Left kidney (tissue), 2 donors: ENCODE results near the gene TARBP1. TPM values are rescaled to one million over a fixed set of nuclear protein-coding genes. Genes with fewer than 3 reads are reported as not detected.
A peak's percentile ranks its signal among the peaks of the same experiment; 100 is the strongest.
"Not testable (repeated sequence)": the region's sequence is repeated elsewhere in the genome, so short reads cannot be mapped to it uniquely, and the experiment has no call there.

Source experiments
- DNase-seq: peaks from one replicate; pipeline ENCODE4 v3.0.0-alpha.2; 2013
- polyA plus RNA-seq: library from polyadenylated mRNA; unstranded; fragments of 120-200 nt; gene quantifications from one replicate; pipeline ENCODE4 v1.2.1, GENCODE V29; 2013; ENCODE audit not compliant: insufficient read length

Gene TARBP1
- polyA plus RNA-seq, 1 donor = 123 TPM

- DNase-seq = no peak
Measured at GRCh38 chr1:234438579-234438978, 40.4 kb downstream of the TARBP1 start.

DNA sequence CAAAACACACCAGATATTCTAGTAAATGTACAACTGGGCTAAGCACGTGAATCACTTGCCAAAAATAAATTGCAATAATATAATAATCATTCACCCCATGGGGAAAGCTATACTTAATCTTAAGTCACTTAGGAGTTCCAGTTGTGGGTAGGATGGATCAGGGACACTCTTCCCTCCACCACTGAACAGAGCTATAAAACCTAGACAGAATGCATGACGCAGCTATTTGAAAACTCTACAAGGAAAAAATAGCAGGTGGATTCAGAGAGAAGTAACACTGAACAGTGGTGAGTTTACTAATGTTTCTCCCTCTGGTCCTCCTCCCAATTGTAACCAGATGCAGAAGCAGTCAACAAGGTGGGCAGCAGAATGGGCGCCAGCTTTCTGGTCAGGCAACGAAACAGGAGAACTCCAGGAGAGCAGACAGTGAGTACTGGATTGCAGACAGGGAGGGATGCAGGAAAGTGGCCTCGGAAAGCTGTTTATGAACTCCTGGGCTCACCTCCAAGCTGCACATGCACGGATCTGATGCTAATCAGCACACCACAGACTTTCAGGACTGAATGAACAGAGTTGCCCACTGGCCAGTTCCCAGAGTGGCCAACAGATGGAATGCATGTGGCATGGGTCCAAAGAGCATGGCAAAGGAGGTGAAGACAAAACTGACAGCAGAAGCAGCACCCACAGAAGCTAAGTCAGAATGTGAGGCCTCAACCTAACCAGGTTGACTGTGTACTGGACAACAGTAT, 41.4 kb downstream of the TARBP1 start:
- DNase-seq = no peak

DNA sequence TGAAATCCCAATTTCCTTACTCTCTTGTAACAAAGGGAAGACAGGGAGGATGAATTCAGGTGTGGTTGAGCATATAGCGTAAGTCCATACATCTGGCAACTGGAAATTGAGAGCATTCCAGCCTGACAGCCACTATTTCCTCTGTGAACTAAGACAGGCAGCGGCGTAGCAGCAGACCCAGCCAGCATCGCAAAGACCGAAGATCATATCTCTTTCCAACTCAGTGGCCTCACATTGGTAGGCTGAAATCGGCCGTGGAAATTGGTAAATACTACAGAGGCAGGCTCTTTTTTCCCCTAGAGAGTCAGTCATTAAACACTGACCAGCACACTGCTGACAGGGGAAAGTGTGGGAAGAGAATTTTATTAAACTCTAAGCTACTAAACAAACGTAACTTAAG, 43.4 kb downstream of the TARBP1 start:
- peak; percentile 3 for DNase-seq

GRCh38 chr1:234434706-234435105, 44.3 kb downstream of the TARBP1 start:
- no peak for DNase-seq

GRCh38 chr1:234433563-234434285, 45.3 kb downstream of the TARBP1 start:
- peak; percentile 2 for DNase-seq

GRCh38 chr1:234431255-234431654, 47.7 kb downstream of the TARBP1 start:
- DNase-seq = no peak

DNA sequence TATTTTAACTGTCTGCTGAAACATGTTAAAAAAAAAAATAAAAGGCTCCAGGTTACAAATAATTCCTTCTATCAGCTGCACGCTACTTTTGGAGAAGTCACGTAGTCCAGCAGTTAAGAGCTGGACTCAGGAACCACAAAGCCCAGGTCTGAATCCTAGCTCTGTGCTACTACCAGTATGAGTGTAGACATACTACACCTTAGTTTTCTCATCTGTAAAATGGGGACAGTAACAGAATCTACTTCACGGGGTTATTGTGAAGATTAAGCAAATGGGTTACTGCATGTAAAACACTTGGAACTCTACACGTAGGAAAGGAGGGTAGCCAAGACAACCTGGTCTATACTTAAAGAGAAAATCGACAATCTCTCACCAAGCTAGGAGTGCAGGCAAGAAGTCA, 48.3 kb downstream of the TARBP1 start:
- no peak for DNase-seq

DNA sequence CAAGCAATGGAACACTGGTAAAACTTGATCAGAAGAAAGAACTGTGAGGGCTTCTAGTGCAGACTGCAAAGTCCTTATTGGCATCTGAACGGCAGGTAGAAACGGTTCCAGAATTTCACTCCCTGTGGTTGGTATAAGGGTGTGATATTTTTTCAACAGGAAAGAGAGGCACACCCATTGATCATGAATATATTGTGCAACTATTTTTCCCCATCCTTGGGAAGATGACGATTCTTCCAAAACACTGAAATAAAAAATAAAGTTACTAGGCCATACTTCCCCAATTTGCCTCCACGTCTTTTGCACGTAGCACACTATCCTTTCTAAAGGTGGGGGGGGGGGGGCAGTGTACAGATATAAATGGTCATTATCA, 49.6 kb downstream of the TARBP1 start:
- DNase-seq = no peak

- no peak for DNase-seq
Measured at GRCh38 chr1:234427950-234428646, 50.9 kb downstream of the TARBP1 start.

DNA sequence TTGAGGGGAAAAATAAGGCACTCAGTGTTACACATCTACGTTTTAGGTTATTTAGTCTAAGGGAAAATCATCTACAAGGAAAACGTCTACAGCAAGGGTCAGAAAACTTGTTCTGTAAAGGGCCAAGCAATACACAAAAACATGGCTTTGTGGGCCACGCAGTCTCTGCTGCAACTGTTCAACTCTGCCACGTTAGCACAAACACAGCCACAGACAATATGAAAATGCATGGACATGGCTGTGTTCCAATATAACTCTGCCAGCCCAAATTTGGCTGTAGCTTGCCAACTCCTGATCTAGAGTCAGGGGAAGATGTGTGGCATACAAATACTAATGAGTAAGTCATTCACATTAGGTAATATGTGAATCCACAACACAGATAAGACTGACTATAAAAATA, 65.0 kb downstream of the TARBP1 start:
- DNase-seq = no peak

DNA sequence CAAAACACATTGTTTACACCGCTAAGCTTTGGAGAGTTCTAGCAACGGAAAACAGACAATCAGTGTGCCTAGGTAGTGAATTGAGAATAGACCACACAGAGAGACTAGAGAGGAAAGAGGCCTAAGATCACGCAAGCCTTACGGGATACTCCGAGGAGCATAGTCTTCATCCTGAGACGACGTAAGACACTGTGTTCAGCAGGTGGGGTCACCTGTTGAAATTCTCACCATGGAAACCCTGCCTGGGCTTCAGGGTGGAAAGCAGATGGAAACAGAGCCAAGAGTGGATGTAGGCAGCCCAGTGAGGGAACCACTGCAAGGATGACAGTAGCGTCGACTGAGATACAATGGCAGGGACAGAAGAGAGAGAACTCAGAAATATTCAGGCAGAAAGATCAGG, 65.5 kb downstream of the TARBP1 start:
- no peak for DNase-seq

DNA sequence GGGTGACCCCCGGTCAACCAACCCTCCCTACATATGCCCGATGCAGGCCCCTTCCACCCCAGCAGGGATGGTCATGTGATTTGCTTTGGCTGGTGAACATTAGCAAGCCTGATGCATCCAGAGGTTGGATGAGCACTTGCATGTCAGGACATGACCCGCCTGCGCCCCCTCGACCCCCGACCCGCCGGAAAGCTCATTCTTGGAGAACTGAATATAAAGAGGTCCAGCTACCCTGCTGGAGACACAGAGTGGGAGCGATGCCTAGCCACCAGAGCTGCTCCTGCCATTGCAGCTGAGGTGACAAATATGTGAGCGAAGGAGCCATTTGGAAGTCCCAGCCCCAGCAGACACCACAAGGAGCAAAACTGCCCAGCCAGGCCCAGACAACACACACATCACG, 66.1 kb downstream of the TARBP1 start:
- no peak for DNase-seq

DNA sequence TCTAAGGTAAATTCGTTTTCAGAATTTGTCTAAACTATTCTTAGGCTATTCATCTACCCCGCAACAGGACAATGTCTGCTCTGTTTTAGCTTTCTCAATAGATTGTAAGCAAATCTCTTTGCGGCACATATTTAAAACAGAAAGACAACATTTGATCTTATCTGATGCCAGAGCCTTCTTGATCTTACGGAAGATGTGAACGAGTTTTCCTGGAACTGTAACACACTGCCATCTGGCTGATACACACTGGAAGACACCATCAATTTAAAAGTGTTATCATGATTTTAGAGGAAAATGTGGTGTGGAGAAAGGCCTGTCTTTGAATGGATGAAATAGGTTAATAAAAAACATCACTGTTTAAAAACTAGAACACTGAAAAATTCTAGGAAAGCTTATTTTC, 69.7 kb downstream of the TARBP1 start:
- no peak for DNase-seq

- DNase-seq = no peak
Measured at GRCh38 chr1:234408757-234409156, 70.2 kb downstream of the TARBP1 start.

DNA sequence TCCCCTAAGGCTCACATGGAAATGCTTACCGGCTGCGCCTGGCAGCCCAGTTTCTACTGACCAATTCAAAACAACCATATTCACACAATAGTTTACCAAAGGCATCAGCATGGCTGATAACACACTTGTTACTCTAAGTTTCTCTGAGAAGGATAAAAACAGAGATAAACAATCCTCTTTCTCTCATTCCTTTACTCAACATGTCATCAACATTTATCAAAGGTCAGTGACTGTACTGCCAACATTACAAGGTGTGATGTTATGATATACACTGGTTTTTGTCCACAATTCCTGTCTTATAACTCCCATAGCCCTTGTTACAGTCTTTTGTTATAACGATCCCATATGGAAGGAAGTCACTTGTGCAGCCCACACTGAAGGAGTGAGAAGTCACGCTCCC, 72.1 kb downstream of the TARBP1 start:
- no peak for DNase-seq

- no peak for DNase-seq
Measured at GRCh38 chr1:234405676-234406075, 73.3 kb downstream of the TARBP1 start.

DNA sequence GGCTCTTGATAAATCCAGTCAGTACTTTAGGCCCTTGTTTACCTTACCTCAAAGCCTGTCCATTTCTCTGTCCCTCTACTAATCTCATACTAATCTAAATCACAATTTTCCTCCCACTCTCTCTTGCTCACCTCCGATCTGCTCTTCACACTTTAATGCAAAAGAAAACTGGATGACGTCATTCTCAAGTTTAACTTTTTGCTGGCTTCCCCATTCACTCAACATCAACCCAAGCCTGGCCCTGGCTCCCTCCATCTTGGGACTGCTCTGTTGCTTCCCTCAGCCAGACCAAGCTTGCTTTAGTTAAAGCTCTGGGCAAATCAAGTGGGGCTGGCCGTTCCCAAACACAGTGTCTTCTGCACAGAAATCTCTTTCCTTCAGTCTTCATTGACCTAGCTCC, 76.0 kb downstream of the TARBP1 start:
- DNase-seq = no peak

DNA sequence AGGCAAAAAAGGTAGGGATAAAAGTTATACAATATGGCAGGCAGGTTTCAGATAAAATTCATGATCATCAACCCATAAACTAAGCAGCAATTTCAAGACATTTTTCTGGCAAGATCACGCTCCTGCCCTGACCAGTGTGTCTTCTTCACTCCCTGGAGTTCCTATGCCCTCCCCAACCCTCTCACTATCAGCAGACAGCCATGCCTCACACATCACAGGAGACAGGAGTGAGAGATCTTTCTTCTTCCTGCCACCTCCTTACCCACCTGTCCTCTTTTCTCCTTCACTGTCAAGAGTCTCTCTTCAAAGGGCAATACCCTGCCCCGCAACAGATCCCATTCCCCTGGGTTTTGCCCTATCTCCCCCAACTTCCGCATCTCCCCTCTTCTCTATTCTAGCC, 77.3 kb downstream of the TARBP1 start:
- no peak for DNase-seq

DNA sequence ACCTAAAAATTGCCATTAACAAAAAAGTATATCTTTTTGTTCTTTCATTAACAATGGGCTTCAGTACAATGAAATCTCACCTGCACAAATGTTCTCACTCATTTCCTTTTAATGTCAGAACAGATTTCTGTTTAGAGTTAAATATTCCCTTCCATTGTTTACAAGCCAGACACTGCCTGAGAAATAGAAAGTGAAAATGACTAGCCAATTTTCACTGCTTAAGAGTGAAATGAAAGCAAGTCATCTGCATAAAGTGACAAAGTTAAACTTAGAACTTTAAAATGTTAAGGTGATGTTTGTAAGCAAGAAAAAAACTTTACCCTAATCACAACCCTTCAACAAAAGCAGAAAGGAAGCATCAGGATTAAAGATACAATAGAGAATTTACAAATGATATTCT, 78.2 kb downstream of the TARBP1 start:
- no peak for DNase-seq

DNA sequence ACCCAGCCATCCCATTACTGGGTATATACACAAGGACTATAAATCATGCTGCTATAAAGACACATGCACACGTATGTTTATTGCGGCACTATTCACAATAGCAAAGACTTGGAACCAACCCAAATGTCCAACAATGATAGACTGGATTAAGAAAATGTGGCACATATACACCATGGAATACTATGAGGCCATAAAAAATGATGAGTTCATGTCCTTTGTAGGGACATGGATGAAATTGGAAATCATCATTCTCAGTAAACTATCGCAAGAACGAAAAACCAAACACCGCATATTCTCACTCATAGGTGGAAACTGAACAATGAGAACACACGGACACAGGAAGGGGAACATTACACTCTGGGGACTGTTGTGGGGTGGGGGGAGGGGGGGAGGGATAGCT, 79.5 kb downstream of the TARBP1 start:
- not testable (repeated sequence) for DNase-seq

DNA sequence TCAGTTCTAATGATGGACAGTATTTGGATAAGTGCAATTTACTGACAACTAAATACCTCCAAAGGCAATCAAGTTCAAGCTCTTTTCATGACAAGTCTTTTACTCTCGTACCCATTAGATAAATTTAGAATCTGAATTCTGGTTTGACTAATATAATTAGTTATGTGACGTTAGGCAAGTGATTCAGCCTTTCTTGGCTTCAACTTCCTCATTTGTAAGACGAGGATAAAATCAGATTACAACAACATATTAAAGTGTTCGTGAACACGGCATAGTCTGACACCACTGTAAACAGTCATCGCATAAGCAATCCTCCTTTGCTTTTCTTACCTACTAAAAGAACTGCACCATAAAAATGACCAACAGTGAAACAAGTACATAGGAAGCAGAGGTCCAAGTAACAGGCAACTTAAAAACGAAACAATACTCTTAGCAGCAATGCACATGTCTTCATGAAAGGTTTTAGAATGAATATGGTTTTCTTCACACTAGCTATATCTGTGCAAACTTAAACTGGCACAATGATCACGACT, 80.1 kb downstream of the TARBP1 start:
- DNase-seq = no peak

DNA sequence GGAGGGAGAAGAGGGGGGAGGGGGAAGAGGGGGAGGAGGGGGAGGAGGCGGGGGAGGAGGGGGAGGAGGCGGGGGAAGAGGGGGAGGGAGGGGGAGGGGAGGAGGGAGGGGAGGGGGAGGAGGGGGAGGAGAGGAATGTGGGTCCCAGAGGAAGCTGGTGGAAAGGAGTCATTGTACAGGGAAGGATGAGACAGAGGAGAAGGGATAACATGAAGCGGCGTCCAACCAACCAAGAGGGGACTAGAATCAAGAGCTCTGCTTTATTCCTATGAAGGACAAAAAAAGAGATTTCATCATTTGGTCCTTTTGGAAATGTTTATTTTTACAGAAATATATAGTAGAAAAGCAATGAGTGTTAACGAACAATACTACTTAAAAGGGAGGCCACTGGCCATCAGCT, 81.2 kb downstream of the TARBP1 start:
- DNase-seq = no peak

DNA sequence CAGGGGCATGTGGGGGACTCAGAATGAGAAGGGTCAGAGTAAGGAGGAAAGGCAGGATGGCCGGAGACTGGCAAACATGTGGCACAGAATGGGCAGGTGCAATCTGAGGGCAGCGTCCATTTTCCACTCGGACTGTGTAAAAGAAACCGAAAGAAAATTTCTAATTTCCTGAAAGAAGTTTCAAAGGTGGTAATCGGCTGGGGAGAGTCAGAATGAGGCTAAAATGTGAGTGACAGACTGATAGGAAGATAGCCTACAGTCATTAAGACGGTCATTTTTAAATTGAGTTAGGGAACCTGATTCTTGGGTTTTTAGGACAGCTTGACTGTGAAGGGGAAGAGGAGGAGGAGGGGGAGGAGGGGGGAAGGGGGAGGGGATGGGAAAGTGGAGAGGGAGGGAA, 82.1 kb downstream of the TARBP1 start:
- DNase-seq = no peak
